Measurements from ENCODE around the gene PDE8B.
"Not testable (repeated sequence)": the region's sequence is repeated elsewhere in the genome, so short reads cannot be mapped to it uniquely, and the experiment has no call there.

The PDE8B gene

DNA sequence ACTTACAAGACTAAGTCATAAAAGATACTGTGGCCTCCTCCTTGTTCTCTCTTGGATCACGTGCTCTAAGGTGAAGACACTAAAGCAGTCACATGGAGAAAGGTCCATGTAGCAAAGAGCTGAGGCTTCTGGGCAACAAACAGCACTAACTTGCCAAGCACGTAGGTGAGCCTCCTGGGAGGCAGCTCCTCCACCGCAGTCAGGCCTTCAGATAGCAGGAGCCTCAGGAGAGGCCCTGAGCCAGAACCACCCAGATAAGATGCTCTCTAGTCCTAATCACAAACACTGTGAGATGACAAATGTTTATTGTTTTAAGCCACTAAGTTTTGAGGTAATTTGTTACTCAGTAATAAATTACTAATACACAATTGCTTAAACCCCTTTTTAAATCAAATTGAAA lies 243.6 kb downstream of the PDE8B start:
- H4K8ac ChIP-seq (ENCODE audit: low read depth, low read length) = no peak overlapping the region
- H3K18ac ChIP-seq (ENCODE audit: low read length) = no peak overlapping the region
- H3K9ac ChIP-seq (ENCODE audit: low read depth, low read length, poor library complexity) = no peak overlapping the region
- H3K79me1 ChIP-seq (ENCODE audit: low read depth, low read length) = no peaks in the 10 kb centered on the region
- H2AFZ ChIP-seq (ENCODE audit: low read length) = no peak overlapping the region
- H3K27ac ChIP-seq (replicated peaks; ENCODE audit: low read length) = no peak overlapping the region
- no peak overlapping the region for H2BK5ac ChIP-seq (ENCODE audit: low read length)
- no peak overlapping the region for H2BK12ac ChIP-seq (ENCODE audit: low read length)
- H3K4me2 ChIP-seq (ENCODE audit: insufficient read depth, low read length, poor library complexity, severe bottlenecking) = no peak overlapping the region
- DNase-seq (ENCODE audit: low spot score) = no peak
- no CpG with 5 or more reads among the region's 3 CpGs for WGBS, 2 donors (ENCODE audit: extremely low coverage in 2 of 2, insufficient read length in 2 of 2, insufficient replicate concordance in 1 of 2)
- H2AK5ac ChIP-seq (ENCODE audit: low read depth, low read length) = no peak overlapping the region
- no peak overlapping the region for H3K4ac ChIP-seq (ENCODE audit: low read length)
- no peak overlapping the region for H2BK15ac ChIP-seq (ENCODE audit: low read length)
- H3K4me3 ChIP-seq (ENCODE audit: low read length in 2 of 2) = no peak overlapping the region
- no peak overlapping the region for H3K23ac ChIP-seq (ENCODE audit: low read depth, low read length, poor library complexity)
- H4K91ac ChIP-seq (ENCODE audit: low read depth, low read length, poor library complexity) = no peak overlapping the region
- no peaks in the 10 kb centered on the region for H3K27me3 ChIP-seq (ENCODE audit: control insufficient read depth in 3 of 3, insufficient read depth in 3 of 3, low read depth in 1 of 3, low read length in 3 of 3)
- H3K36me3 ChIP-seq (replicated peaks in 1 of 2; ENCODE audit: control insufficient read depth in 2 of 2, insufficient read depth in 2 of 2, low read length in 2 of 2) = peaks cover 4 to 15% of the 10 kb centered on the region in 2 donors
- H3K9me3 ChIP-seq (replicated peaks in 1 of 2; ENCODE audit: control insufficient read depth in 2 of 2, insufficient read depth in 1 of 2, low read depth in 1 of 2, low read length in 2 of 2) = no peaks in the 10 kb centered on the region
- no peak overlapping the region for H3K14ac ChIP-seq (ENCODE audit: low read length)
- no peak overlapping the region for H2BK120ac ChIP-seq (ENCODE audit: low read depth, low read length)
- H3K4me1 ChIP-seq (ENCODE audit: control insufficient read depth in 2 of 2, insufficient read depth in 1 of 2, low read depth in 1 of 2, low read length in 2 of 2) = no peaks in the 10 kb centered on the region

DNA sequence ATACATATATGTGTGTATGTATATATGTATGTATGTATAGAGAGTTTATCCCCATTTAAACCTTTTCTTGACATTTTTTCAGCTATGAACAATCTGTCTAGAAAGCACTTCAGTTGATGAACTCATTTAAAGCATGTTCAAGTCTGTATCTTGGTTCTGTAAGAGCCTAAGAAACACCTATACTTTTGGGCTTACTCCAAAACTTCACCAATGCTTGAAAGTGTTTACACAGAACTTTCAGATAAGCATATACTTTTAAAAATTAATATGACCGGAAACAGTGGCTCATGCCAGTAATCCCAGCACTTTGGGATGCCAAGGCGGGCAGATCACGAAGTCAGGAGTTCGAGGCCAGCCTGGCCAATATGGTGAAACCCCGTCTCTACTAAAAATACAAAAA lies 250.8 kb downstream of the PDE8B start:
- WGBS, 2 donors (ENCODE audit: extremely low coverage in 2 of 2, insufficient read length in 2 of 2, insufficient replicate concordance in 1 of 2) = no CpG with 5 or more reads among the region's 5 CpGs
- H4K8ac ChIP-seq (ENCODE audit: low read depth, low read length) = no peak overlapping the region

GRCh38 chr5:77463905-77464304 lies 253.4 kb downstream of the PDE8B start:
- Histone ChIP-seq H2BK120ac (ENCODE audit: low read depth, low read length) (no peak overlapping the region), H3K9me3 (replicated peaks in 1 of 2; ENCODE audit: control insufficient read depth in 2 of 2, insufficient read depth in 1 of 2, low read depth in 1 of 2, low read length in 2 of 2) (no peaks in the 10 kb centered on the region), H3K18ac (ENCODE audit: low read length) (no peak overlapping the region), H4K91ac (ENCODE audit: low read depth, low read length, poor library complexity) (no peak overlapping the region), H2AK5ac (ENCODE audit: low read depth, low read length) (no peak overlapping the region), H2AFZ (ENCODE audit: low read length) (no peak overlapping the region), H2BK15ac (ENCODE audit: low read length) (no peak overlapping the region), H3K4me3 (ENCODE audit: low read length in 2 of 2) (no peak overlapping the region), H4K8ac (ENCODE audit: low read depth, low read length) (no peak overlapping the region), H3K27me3 (ENCODE audit: control insufficient read depth in 3 of 3, insufficient read depth in 3 of 3, low read depth in 1 of 3, low read length in 3 of 3) (no peaks in the 10 kb centered on the region), H3K4ac (ENCODE audit: low read length) (no peak overlapping the region), H3K14ac (ENCODE audit: low read length) (no peak overlapping the region), H3K23ac (ENCODE audit: low read depth, low read length, poor library complexity) (no peak overlapping the region), H3K79me1 (ENCODE audit: low read depth, low read length) (no peaks in the 10 kb centered on the region), H2BK12ac (ENCODE audit: low read length) (no peak overlapping the region), H2BK5ac (ENCODE audit: low read length) (no peak overlapping the region), H3K9ac (ENCODE audit: low read depth, low read length, poor library complexity) (no peak overlapping the region), H3K36me3 (replicated peaks in 1 of 2; ENCODE audit: control insufficient read depth in 2 of 2, insufficient read depth in 2 of 2, low read length in 2 of 2) (peaks cover 0 to 12% of the 10 kb centered on the region in 2 donors), H3K27ac (replicated peaks; ENCODE audit: low read length) (no peak overlapping the region), H3K4me1 (ENCODE audit: control insufficient read depth in 2 of 2, insufficient read depth in 1 of 2, low read depth in 1 of 2, low read length in 2 of 2) (no peaks in the 10 kb centered on the region), H3K4me2 (ENCODE audit: insufficient read depth, low read length, poor library complexity, severe bottlenecking) (no peak overlapping the region)
- no CpG with 5 or more reads among the region's 1 CpG for WGBS, 2 donors (ENCODE audit: extremely low coverage in 2 of 2, insufficient read length in 2 of 2, insufficient replicate concordance in 1 of 2)
- no peak for DNase-seq (ENCODE audit: low spot score)

More for the DNA sequence above, 250.8 kb downstream of the PDE8B start:
- Histone ChIP-seq H3K9me3 (replicated peaks in 1 of 2; ENCODE audit: control insufficient read depth in 2 of 2, insufficient read depth in 1 of 2, low read depth in 1 of 2, low read length in 2 of 2) (no peaks in the 10 kb centered on the region), H2BK12ac (ENCODE audit: low read length) (no peak overlapping the region), H3K4ac (ENCODE audit: low read length) (no peak overlapping the region), H3K18ac (ENCODE audit: low read length) (no peak overlapping the region), H3K4me3 (ENCODE audit: low read length in 2 of 2) (no peak overlapping the region), H3K9ac (ENCODE audit: low read depth, low read length, poor library complexity) (no peak overlapping the region), H3K23ac (ENCODE audit: low read depth, low read length, poor library complexity) (no peak overlapping the region), H4K91ac (ENCODE audit: low read depth, low read length, poor library complexity) (no peak overlapping the region), H3K36me3 (replicated peaks in 1 of 2; ENCODE audit: control insufficient read depth in 2 of 2, insufficient read depth in 2 of 2, low read length in 2 of 2) (peaks cover 0 to 12% of the 10 kb centered on the region in 2 donors), H2AK5ac (ENCODE audit: low read depth, low read length) (no peak overlapping the region), H3K4me1 (ENCODE audit: control insufficient read depth in 2 of 2, insufficient read depth in 1 of 2, low read depth in 1 of 2, low read length in 2 of 2) (no peaks in the 10 kb centered on the region), H2BK15ac (ENCODE audit: low read length) (no peak overlapping the region), H3K27me3 (ENCODE audit: control insufficient read depth in 3 of 3, insufficient read depth in 3 of 3, low read depth in 1 of 3, low read length in 3 of 3) (no peaks in the 10 kb centered on the region), H3K79me1 (ENCODE audit: low read depth, low read length) (no peaks in the 10 kb centered on the region), H3K27ac (replicated peaks; ENCODE audit: low read length) (no peak overlapping the region), H3K14ac (ENCODE audit: low read length) (no peak overlapping the region), H2BK5ac (ENCODE audit: low read length) (no peak overlapping the region), H2AFZ (ENCODE audit: low read length) (no peak overlapping the region), H3K4me2 (ENCODE audit: insufficient read depth, low read length, poor library complexity, severe bottlenecking) (no peak overlapping the region), H2BK120ac (ENCODE audit: low read depth, low read length) (no peak overlapping the region)
- no peak for DNase-seq (ENCODE audit: low spot score)

- H4K91ac ChIP-seq (ENCODE audit: low read depth, low read length, poor library complexity); H3K18ac ChIP-seq (ENCODE audit: low read length); H3K27ac ChIP-seq (replicated peaks; ENCODE audit: low read length); H3K79me1 ChIP-seq (ENCODE audit: low read depth, low read length); H4K8ac ChIP-seq (ENCODE audit: low read depth, low read length); H2BK5ac ChIP-seq (ENCODE audit: low read length); H2BK15ac ChIP-seq (ENCODE audit: low read length); H3K4me2 ChIP-seq (ENCODE audit: insufficient read depth, low read length, poor library complexity, severe bottlenecking); H2AK5ac ChIP-seq (ENCODE audit: low read depth, low read length); H3K4ac ChIP-seq (ENCODE audit: low read length); H3K36me3 ChIP-seq (replicated peaks in 1 of 2; ENCODE audit: control insufficient read depth in 2 of 2, insufficient read depth in 2 of 2, low read length in 2 of 2); H3K4me1 ChIP-seq (ENCODE audit: control insufficient read depth in 2 of 2, insufficient read depth in 1 of 2, low read depth in 1 of 2, low read length in 2 of 2); H3K14ac ChIP-seq (ENCODE audit: low read length); H3K9me3 ChIP-seq (replicated peaks in 1 of 2; ENCODE audit: control insufficient read depth in 2 of 2, insufficient read depth in 1 of 2, low read depth in 1 of 2, low read length in 2 of 2); H3K27me3 ChIP-seq (ENCODE audit: control insufficient read depth in 3 of 3, insufficient read depth in 3 of 3, low read depth in 1 of 3, low read length in 3 of 3); H2BK12ac ChIP-seq (ENCODE audit: low read length); H3K9ac ChIP-seq (ENCODE audit: low read depth, low read length, poor library complexity); H2BK120ac ChIP-seq (ENCODE audit: low read depth, low read length); H3K4me3 ChIP-seq (ENCODE audit: low read length in 2 of 2); DNase-seq (ENCODE audit: low spot score); H2AFZ ChIP-seq (ENCODE audit: low read length); H3K23ac ChIP-seq (ENCODE audit: low read depth, low read length, poor library complexity): not testable (repeated sequence)
- WGBS, 2 donors (ENCODE audit: extremely low coverage in 2 of 2, insufficient read length in 2 of 2, insufficient replicate concordance in 1 of 2) = no CpG with 5 or more reads among the region's 3 CpGs
Observed at GRCh38 chr5:77468875-77469274, 258.4 kb downstream of the PDE8B start.
